Coronary artery (tissue), 2 donors: ENCODE data around the gene TMEM106C.

Experiments
- DNase-seq: peaks from one replicate; pipeline ENCODE4 v3.0.0-alpha.2; 2017; ENCODE audit warnings: low spot score
- H3K27ac ChIP-seq, 2 donors: fragments of 200-600 bp; sonication (generic); one replicate each; pipeline ENCODE4 v1.5.1; 2016 to 2019
- H3K4me3 ChIP-seq: fragments of 200-600 bp; sonication (generic); 2 replicates; pipeline ENCODE4 v1.5.1; 2016; ENCODE audit warnings: mild to moderate bottlenecking, moderate library complexity
- TF ChIP-seq, protein P1 (sequence below): fragments of 200-600 bp; sonication (generic); IDR thresholded peaks from one replicate; pipeline ENCODE4 v1.5.1; 2019; ENCODE audit warnings: antibody characterized with exemption

TMEM106C gene

GRCh38 chr12:47942614-47943225 lies 20.7 kb upstream of the TMEM106C start:
- H3K4me3 ChIP-seq = no peak overlapping the region
- TF ChIP-seq, protein P1, sequence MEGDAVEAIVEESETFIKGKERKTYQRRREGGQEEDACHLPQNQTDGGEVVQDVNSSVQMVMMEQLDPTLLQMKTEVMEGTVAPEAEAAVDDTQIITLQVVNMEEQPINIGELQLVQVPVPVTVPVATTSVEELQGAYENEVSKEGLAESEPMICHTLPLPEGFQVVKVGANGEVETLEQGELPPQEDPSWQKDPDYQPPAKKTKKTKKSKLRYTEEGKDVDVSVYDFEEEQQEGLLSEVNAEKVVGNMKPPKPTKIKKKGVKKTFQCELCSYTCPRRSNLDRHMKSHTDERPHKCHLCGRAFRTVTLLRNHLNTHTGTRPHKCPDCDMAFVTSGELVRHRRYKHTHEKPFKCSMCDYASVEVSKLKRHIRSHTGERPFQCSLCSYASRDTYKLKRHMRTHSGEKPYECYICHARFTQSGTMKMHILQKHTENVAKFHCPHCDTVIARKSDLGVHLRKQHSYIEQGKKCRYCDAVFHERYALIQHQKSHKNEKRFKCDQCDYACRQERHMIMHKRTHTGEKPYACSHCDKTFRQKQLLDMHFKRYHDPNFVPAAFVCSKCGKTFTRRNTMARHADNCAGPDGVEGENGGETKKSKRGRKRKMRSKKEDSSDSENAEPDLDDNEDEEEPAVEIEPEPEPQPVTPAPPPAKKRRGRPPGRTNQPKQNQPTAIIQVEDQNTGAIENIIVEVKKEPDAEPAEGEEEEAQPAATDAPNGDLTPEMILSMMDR = no peak
- no peak for DNase-seq
- no peak overlapping the region for H3K27ac ChIP-seq

DNA sequence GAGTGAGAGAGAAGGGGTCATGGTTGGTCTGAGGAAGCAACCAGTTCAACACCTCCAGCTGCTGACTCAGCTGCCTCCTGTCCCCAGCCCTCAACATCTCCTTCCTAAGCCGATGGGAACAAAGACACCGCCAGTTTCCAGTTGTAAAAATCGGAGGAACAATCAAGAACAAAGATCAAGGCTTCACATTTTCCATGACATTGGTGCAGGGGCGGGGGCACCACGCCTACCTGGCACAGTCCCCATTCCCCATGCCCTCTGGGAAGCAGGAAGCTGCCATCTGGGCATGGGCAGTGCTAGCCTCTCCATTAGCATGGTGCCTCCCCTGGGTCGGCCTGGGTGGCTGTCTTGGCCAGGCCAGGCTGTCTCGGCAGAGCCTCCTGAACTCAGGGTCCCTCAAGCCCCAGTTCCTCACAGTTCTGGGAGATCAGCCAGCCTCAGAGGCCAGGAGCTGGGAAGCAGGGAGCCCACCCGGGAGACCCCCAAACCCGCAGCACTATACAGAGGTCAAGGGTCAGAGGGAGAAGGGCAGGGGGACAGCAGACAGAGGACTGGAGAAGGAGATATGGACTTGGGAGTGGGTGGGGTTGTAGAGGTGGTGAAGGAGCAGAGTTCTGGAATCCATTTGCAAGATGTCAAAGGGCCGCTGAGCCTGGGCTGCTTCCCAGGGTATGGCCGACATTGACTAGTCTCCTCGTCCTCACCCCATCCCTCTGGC lies 19.6 kb upstream of the TMEM106C start:
- TF ChIP-seq, protein P1 = no peak
- no peak for DNase-seq
- Histone ChIP-seq H3K27ac (no peak overlapping the region), H3K4me3 (no peak overlapping the region)

DNA sequence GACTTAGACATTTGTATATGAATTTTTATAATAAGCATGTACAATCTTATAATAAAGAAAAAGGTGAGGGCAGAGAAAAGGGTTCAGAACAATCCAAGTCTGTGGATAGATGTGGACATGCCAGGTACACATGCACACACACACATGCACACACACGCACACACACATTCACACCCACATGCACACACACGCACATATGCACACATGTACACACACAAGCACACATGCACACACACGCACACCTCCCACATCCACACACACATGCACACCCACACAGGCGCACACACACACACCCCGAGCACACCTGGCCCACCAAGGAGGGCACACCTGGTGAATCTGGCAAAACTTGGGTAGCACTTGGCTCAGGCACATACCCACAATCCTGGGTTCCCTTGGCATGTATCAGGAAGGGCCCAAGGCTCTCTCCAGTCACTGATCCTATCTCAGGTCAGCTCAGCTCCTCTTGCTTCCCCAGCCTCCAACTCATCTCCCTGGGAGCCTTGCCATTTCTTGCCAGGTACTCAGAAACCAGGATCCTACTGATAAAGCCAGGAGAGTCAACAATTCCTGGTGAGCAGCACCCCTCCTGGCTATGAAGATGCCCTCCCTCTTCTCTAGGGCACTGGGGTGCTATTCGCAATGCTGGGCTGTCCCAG lies 18.6 kb upstream of the TMEM106C start:
- DNase-seq = no peak
- Histone ChIP-seq H3K4me3 (no peak overlapping the region), H3K27ac (no peak overlapping the region)
- TF ChIP-seq, protein P1 = no peak

DNA sequence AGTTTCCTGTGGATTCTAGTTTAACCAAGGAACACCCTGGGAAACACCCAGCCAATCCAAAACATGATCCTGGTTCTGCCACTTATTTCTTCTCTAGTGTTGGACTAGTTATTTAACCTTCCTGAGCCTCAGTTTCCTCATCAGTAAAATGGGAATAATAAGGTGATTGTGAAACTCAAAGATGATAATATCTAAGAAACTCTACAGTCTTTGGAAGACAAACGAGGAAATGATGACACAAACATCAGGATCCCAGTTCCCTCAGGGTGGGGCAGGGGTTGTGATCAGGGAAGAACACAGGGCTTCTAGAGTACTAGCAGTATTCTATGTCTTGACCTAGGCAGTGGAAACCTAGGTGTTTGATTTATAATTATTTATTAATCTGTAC lies 18.1 kb upstream of the TMEM106C start:
- no peak for DNase-seq
- TF ChIP-seq, protein P1 = no peak
- Histone ChIP-seq H3K4me3 (no peak overlapping the region), H3K27ac (no peak overlapping the region)

DNA sequence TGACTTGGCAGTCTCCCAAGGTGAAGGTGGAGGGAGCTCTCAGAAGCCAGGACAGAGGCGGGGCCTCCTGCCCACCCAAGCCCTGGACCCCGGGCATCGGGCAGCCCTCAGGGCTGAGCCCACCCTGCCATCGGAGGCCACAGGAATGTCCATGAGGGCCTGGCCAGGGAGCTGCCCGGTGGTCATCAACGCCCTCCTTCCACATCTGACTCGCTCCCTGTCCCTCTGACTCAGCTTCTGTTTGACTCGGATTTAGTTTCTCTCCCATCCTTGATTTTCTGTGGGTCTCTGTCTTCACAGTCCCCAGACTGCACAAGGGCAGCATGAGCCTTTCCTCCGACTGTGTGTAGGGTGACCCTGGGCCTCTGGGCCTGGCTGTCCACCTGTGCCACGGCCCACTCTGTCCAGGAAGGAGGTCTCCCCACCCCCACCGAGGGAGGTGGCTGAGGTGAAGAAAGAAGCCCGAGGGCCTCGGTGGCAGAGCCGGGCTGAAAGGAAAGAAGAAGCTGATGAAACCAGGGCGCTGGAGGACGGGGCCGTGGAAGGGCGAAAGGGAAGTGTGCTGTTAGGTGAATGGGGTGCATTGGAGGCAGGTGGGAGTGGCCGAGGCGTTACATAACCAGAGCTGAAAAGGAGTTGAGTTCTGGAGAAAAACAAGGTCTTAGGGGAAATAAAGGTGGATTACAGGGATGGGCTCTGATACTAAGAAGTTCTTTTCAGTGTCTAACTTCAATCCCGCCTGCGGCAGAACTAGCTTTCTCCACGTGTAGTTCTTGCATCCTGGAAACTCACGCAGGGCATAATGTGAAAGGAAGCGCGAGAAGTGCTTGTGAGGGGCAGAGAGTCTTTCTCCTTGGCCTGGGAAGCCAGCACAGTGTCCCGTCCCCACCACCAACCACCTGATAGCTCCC lies 16.7 kb upstream of the TMEM106C start:
- TF ChIP-seq, protein P1 = no peak
- Histone ChIP-seq H3K27ac (no peak overlapping the region), H3K4me3 (no peak overlapping the region)
- no peak for DNase-seq

DNA sequence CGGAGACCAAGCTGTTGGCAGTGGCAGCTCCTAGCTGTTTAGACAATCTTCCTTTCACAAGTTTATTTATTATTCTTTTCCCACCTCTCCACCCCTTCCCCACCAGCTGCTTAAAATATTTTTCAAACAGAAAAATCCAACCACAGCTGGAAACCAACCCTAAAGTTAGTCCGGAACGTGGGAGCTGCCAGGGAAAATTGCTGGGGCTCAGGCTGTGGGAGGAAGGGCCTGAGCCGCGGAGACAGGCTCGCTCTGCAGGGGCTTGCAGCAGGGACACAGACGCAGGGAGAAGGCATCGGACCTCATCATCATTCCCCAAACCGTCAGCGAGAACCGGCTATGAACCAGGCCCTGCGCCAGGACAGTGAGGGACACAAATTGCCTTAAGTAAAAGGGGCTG lies 16.1 kb upstream of the TMEM106C start:
- Histone ChIP-seq H3K4me3 (no peak overlapping the region), H3K27ac (no peak overlapping the region)
- TF ChIP-seq, protein P1 = no peak
- DNase-seq = no peak
